Transverse colon (tissue), 4 donors: ENCODE results near the gene CCDC38. TPM values are rescaled to one million over a fixed set of nuclear protein-coding genes. Genes with fewer than 3 reads are reported as not detected.

Experiments used
- DNase-seq: peaks from one replicate; pipeline ENCODE4 v3.0.0-alpha.2; 2019
- H3K27ac ChIP-seq, 4 donors: fragments of 200-600 bp; sonication (generic); 2 replicates each; pipeline ENCODE4 v1.5.1; 2016 to 2018; ENCODE audit warnings: inconsistent platforms in 4 of 4
- H3K27me3 ChIP-seq: fragments of 200-600 bp; sonication (generic); 2 replicates; pipeline ENCODE4 v1.5.1; 2017; ENCODE audit warnings: inconsistent platforms
- H3K36me3 ChIP-seq, 4 donors: fragments of 200-600 bp; sonication (generic); 2 replicates each; pipeline ENCODE4 v1.5.1; 2017 to 2019; ENCODE audit warnings: inconsistent platforms in 4 of 4
- H3K4me1 ChIP-seq, 4 donors: fragments of 200-600 bp; sonication (generic); 2 replicates each; pipeline ENCODE4 v1.5.1; 2017 to 2020; ENCODE audit warnings: inconsistent platforms in 4 of 4
- H3K4me3 ChIP-seq, 4 donors: fragments of 200-600 bp; sonication (generic); 1 replicate in 1 of 4; 2 replicates in 3 of 4; pipeline versions ENCODE4 v1.5.1 to v1.6.1; 2017 to 2019; ENCODE audit warnings: inconsistent platforms in 4 of 4
- H3K9me3 ChIP-seq, 2 donors: fragments of 200-600 bp; sonication (generic); 2 replicates each; pipeline ENCODE4 v1.5.1; 2017 to 2019; ENCODE audit warnings: inconsistent platforms in 2 of 2
- EP300 ChIP-seq: sonication (generic); formaldehyde crosslinking; IDR thresholded peaks from one replicate; pipeline ENCODE4 v1.6.1; 2017; ENCODE audit warnings: antibody characterized with exemption, low read depth
- POLR2A ChIP-seq: fragments of 450-650 bp; IDR thresholded peaks from one replicate; pipeline ENCODE4 v1.6.1; 2016; ENCODE audit warnings: antibody characterized with exemption, mild to moderate bottlenecking, moderate library complexity
- POLR2AphosphoS5 ChIP-seq, 3 donors: sonication (generic); formaldehyde crosslinking; IDR thresholded peaks; one replicate each; pipeline ENCODE4 v1.6.1; 2016; ENCODE audit warnings: antibody characterized with exemption in 3 of 3
- WGBS, 2 donors: methylation state at CpG; one replicate each; pipeline ENCODE4 v1.1.5; 2018; ENCODE audit warnings: low coverage in 1 of 2; 5-methylcytosine and 5-hydroxymethylcytosine counted together
- in situ Hi-C, 4 donors: fragments of 200-750 bp; cut with MboI; loops; one replicate each; pipeline versions ENCODE4 v1.15.0 to v1.15.1; 2017; ENCODE audit warnings: low sequenced_read_pairs in 3 of 4, low pct_ligation_motif_present in 1 of 4, low pct_unique_long_range_greater_than_20kb in 1 of 4
- intact Hi-C: fragments of 100-400 bp; cut with DNase I; formaldehyde crosslinking; loops from one replicate; pipeline ENCODE4 v1.15.1; 2023; ENCODE audit warnings: low total_unique reads
- total RNA-seq, 4 donors: library from RNA; depleted of rRNA; stranded (reverse); fragments of >200 nt; gene quantifications; one replicate each; pipeline ENCODE4 v1.1.0, GENCODE V29; 2016
- TF ChIP-seq, protein P1 (sequence below), 5 experiments: fragments of 200-600 bp in 3 of 5; fragments of 450-650 bp in 2 of 5; sonication (generic) in 3 of 5; IDR thresholded peaks; 1 replicate in 2 of 5; 2 replicates in 3 of 5; pipeline ENCODE4 v1.5.1; 2016 to 2017; ENCODE audit warnings: antibody characterized with exemption in 5 of 5, inconsistent platforms in 3 of 5, mild to moderate bottlenecking in 2 of 5, moderate library complexity in 1 of 5

CCDC38 gene
- total RNA-seq, 4 donors from 2014 or later, result not detected

DNA sequence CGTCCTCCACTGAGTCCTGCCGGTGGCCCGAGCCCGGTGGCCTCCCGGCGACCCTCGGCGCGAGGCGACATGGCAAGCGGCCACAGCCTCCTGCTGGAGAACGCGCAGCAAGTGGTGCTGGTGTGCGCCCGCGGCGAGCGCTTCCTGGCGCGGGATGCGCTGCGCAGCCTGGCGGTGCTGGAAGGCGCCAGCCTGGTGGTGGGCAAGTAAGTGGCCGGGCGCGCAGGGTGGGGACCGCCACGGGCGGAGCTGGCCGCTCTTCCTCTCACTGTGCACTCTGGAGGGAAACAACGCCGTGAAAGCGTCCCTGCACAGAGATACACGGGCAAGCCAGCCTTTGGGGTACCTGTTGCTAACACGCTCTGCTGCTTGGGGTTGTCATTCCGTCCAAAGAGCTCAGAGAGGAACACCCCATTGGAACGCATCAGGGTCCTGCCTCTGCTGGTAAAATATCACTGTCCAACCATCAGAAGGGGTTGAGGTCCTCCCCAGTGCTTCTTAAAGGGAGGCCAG is 972 bp upstream of the CCDC38 start, which contains the start of gene AMDHD1:
TSS of gene AMDHD1 (plus strand) at position 2 of the 513 bp plus-strand sequence. CDS start at position 70, 68 bp downstream.
- Histone ChIP-seq H3K27ac (peak within 1 kb of the TSS; percentile 79 to 92 (median 86)), H3K9me3 (no peaks in the 10 kb centered on the region), H3K27me3 (no peaks in the 10 kb centered on the region), H3K4me3 (peak within 1 kb of the TSS; percentile 51 to 83 (median 74)), H3K36me3 (no peaks in the 10 kb centered on the region), H3K4me1 (peaks cover 0 to 17% (median 6%) of the 10 kb centered on the region in 4 donors)
- intact Hi-C loops (no loop called here), in situ Hi-C loops (no loop called here)
- TF ChIP-seq EP300 (no peak), POLR2AphosphoS5 (IDR thresholded peaks at IDR 0.05) (peak in 1 of 3 donors; percentile 33)
- TF ChIP-seq, protein P1, sequence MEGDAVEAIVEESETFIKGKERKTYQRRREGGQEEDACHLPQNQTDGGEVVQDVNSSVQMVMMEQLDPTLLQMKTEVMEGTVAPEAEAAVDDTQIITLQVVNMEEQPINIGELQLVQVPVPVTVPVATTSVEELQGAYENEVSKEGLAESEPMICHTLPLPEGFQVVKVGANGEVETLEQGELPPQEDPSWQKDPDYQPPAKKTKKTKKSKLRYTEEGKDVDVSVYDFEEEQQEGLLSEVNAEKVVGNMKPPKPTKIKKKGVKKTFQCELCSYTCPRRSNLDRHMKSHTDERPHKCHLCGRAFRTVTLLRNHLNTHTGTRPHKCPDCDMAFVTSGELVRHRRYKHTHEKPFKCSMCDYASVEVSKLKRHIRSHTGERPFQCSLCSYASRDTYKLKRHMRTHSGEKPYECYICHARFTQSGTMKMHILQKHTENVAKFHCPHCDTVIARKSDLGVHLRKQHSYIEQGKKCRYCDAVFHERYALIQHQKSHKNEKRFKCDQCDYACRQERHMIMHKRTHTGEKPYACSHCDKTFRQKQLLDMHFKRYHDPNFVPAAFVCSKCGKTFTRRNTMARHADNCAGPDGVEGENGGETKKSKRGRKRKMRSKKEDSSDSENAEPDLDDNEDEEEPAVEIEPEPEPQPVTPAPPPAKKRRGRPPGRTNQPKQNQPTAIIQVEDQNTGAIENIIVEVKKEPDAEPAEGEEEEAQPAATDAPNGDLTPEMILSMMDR (IDR thresholded peaks at IDR 0.05), result peak in 4 of 5 experiments; percentile 17 to 46 (median 24)
- DNase-seq, result peak; percentile 62
- 0% methylated on average over 33 of the region's 38 CpGs; no CpG with 5 or more reads in 1 of the 2 donors for WGBS, 2 donors

DNA sequence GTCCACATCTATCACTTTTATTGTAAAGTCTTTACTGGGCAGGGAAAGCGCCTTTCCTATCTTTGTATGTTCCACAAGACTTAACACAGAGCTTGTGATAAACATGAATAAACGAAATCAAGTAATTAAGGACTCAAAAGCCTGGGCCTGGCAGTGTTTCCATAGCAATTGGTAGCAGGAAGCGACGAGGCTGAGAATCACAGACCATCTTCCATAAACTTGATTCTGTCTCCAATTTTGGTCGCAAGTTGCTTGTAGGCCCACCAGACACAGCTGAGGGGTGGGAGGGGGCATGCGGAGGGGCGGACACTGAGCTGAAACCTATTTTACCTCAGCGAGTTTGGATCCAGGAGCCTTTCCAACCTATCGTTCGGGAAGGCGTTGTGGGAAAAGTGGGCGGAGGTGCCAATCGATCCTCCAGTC is 302 bp downstream of the CCDC38 start:
- Histone ChIP-seq H3K4me3 (peak overlapping the region; percentile 51 to 83 (median 74)), H3K4me1 (peaks cover 0 to 17% (median 6%) of the 10 kb centered on the region in 4 donors), H3K27ac (peak overlapping the region; percentile 79 to 92 (median 86)), H3K9me3 (no peaks in the 10 kb centered on the region), H3K27me3 (no peaks in the 10 kb centered on the region), H3K36me3 (no peaks in the 10 kb centered on the region)
- DNase-seq, result no peak
- WGBS, 2 donors, result 10 to 15% methylated on average over 7 to 10 of the region's 13 CpGs
- in situ Hi-C loops, result no loop called here
- intact Hi-C loops, result no loop called here
- TF ChIP-seq POLR2A (no peak), EP300 (no peak), POLR2AphosphoS5 (IDR thresholded peaks at IDR 0.05) (no peak)
- TF ChIP-seq, protein P1 (IDR thresholded peaks at IDR 0.05), result no peak

DNA sequence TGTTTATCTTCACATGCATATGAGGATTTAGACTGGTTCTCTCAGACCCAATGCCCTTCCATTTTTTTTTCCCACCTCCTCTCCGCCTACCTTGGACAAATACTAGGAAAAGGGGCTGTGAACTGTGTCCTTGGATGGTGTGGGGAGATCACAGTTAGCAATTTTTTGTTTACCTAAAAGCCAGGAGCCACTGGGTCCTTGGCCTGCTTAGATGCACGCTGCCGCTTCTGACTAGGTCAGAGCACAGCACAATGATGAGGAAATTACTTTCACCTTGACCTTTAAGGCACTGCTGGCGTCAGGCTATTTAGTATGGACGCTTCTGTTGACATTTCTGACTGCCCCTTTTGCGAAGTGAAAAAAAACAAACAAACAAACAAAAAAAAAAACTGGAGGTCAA is 1.9 kb downstream of the CCDC38 start:
- Histone ChIP-seq H3K27ac (no peak overlapping the region), H3K36me3 (no peaks in the 10 kb centered on the region), H3K4me3 (no peak overlapping the region), H3K27me3 (no peaks in the 10 kb centered on the region), H3K4me1 (peaks cover 0 to 17% (median 6%) of the 10 kb centered on the region in 4 donors), H3K9me3 (no peaks in the 10 kb centered on the region)
- DNase-seq, result no peak
- in situ Hi-C loops, result no loop called here
- WGBS, 2 donors, result 71 to 79% methylated on average over 6 of the region's 6 CpGs
- intact Hi-C loops, result no loop called here
- TF ChIP-seq POLR2A (no peak), POLR2AphosphoS5 (IDR thresholded peaks at IDR 0.05) (no peak), EP300 (no peak)
- TF ChIP-seq, protein P1 (IDR thresholded peaks at IDR 0.05), result no peak

DNA sequence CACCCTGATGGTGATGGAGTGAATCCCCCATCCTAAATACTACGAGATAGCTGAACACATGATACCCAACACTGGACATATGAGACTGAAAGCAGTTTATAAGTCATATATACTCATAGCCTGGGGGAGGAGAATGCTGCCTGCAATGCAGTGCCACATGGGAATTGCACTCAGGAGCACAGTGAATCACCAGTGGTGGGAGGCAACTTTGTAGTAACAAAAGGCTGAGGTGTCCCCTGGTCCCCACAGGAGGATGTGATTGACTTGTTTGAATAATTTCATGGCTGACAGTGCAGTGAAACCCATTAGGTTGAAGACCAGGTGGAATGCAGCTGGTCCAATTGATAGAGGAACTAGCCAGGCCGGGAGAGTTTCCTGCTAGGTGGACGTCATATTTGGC is 20.2 kb downstream of the CCDC38 start:
- H3K9me3 ChIP-seq, result no peaks in the 10 kb centered on the region
- 41 to 100% methylated on average over 1 to 3 of the region's 3 CpGs for WGBS, 2 donors
- H3K27me3 ChIP-seq, result no peaks in the 10 kb centered on the region
- in situ Hi-C loops, result no loop called here
- intact Hi-C loops, result no loop called here
- no peaks in the 10 kb centered on the region for H3K4me1 ChIP-seq
- H3K27ac ChIP-seq, result no peak overlapping the region
- no peak for TF ChIP-seq POLR2A
- TF ChIP-seq, protein P1 (IDR thresholded peaks at IDR 0.05), result no peak
- H3K36me3 ChIP-seq, result no peaks in the 10 kb centered on the region
- no peak for DNase-seq
- no peak overlapping the region for H3K4me3 ChIP-seq
